CD4-positive, alpha-beta T cell (primary cell): Measurements from ENCODE around the gene SLCO2A1. TPM values are rescaled to one million over a fixed set of nuclear protein-coding genes. Genes with fewer than 3 reads are reported as not detected.

Source experiments
- ATAC-seq: fragments of 200-7000 bp; cut with Tn5 transposase; one replicate; pipeline ENCODE4 v1.10.0; 2022; ENCODE audit warnings: mild to moderate bottlenecking; ENCODE audit not compliant: poor library complexity
- CTCF ChIA-PET: fragments of 350-600 bp; sonication (Branson Sonifier 250); formaldehyde crosslinking; loops from one replicate; lab custom pipeline; 2021; ENCODE audit warnings: antibody characterized with exemption, inconsistent platforms; lab: Charles Lee
- POLR2A ChIA-PET: fragments of 350-600 bp; sonication (Branson Sonifier 250); formaldehyde crosslinking; loops from one replicate; lab custom pipeline; 2021; ENCODE audit warnings: antibody characterized with exemption, inconsistent platforms; lab: Charles Lee
- DNase-seq, 14 experiments: peaks; one replicate each; pipeline ENCODE4 v3.0.0-alpha.2; 2013 to 2020; ENCODE audit warnings: mixed read lengths in 2 of 14
- H3K27ac ChIP-seq, 2 donors: one replicate each; pipeline versions ENCODE4 v1.5.1 to v1.7.0; 2013; ENCODE audit warnings: low read length in 2 of 2, low read depth in 1 of 2, mild to moderate bottlenecking in 1 of 2
- H3K27me3 ChIP-seq, 2 experiments: 1 replicate in 1 of 2; 2 replicates in 1 of 2; pipeline versions ENCODE4 v1.6.1 to v1.7.0; 2013; ENCODE audit warnings: low read length in 2 of 2, control low read depth in 1 of 2, mild to moderate bottlenecking in 1 of 2, moderate library complexity in 1 of 2; ENCODE audit not compliant: insufficient read depth in 2 of 2, control insufficient read depth in 1 of 2
- H3K36me3 ChIP-seq: one replicate; pipeline ENCODE4 v1.6.1; 2013; ENCODE audit warnings: low read length, control low read depth; ENCODE audit not compliant: insufficient read depth
- H3K4me1 ChIP-seq: one replicate; pipeline ENCODE4 v1.6.1; 2013; ENCODE audit warnings: low read length, control low read depth; ENCODE audit not compliant: insufficient read depth
- H3K4me3 ChIP-seq: one replicate; pipeline ENCODE4 v1.5.1; 2013; ENCODE audit warnings: mild to moderate bottlenecking, low read length, moderate library complexity
- H3K9me3 ChIP-seq, 2 experiments: 1 replicate in 1 of 2; 2 replicates in 1 of 2; pipeline versions ENCODE4 v1.6.1 to v1.7.0; 2013; ENCODE audit warnings: low read length in 2 of 2, mild to moderate bottlenecking in 2 of 2, control low read depth in 1 of 2, moderate library complexity in 1 of 2; ENCODE audit not compliant: control insufficient read depth in 1 of 2, insufficient read depth in 1 of 2
- H3K27ac Mint-ChIP-seq: one replicate; pipeline ENCODE4 v1.8.0; 2020; ENCODE audit warnings: mixed read lengths
- H3K27me3 Mint-ChIP-seq: one replicate; pipeline ENCODE4 v1.8.0; 2021; ENCODE audit warnings: mixed read lengths
- H3K36me3 Mint-ChIP-seq: one replicate; pipeline ENCODE4 v1.8.0; 2021; ENCODE audit warnings: low read depth, mixed read lengths
- H3K4me1 Mint-ChIP-seq: one replicate; pipeline ENCODE4 v1.8.0; 2021; ENCODE audit warnings: low read depth, mixed read lengths
- H3K4me3 Mint-ChIP-seq: one replicate; pipeline ENCODE4 v1.8.0; 2020; ENCODE audit warnings: mild to moderate bottlenecking, mixed read lengths
- H3K9me3 Mint-ChIP-seq: one replicate; pipeline ENCODE4 v1.8.0; 2020; ENCODE audit warnings: mixed read lengths
- intact Hi-C, 2 experiments: fragments of 100-400 bp; cut with DNase I in 1 of 2; cut with micrococcal nuclease in 1 of 2; formaldehyde crosslinking; loops; one replicate each; pipeline versions ENCODE4 v1.15.1 to v1.9.0; 2023 to 2025; cut with DNase I, micrococcal nuclease
- total RNA-seq, 174 experiments: library from RNA in 2 of 174; stranded (reverse) in 2 of 174; gene quantifications; one replicate each; pipeline ENCODE4 v1.2.3 and lab custom pipeline; 2021 to 2026
- TF ChIP-seq, protein P1 (sequence below): fragments of 200-600 bp; IDR thresholded peaks from one replicate; pipeline ENCODE4 v1.8.0; 2022; ENCODE audit warnings: antibody characterized with exemption, mild to moderate bottlenecking

The SLCO2A1 gene
- total RNA-seq, 2 experiments from 2014 or later, result not detected

DNA sequence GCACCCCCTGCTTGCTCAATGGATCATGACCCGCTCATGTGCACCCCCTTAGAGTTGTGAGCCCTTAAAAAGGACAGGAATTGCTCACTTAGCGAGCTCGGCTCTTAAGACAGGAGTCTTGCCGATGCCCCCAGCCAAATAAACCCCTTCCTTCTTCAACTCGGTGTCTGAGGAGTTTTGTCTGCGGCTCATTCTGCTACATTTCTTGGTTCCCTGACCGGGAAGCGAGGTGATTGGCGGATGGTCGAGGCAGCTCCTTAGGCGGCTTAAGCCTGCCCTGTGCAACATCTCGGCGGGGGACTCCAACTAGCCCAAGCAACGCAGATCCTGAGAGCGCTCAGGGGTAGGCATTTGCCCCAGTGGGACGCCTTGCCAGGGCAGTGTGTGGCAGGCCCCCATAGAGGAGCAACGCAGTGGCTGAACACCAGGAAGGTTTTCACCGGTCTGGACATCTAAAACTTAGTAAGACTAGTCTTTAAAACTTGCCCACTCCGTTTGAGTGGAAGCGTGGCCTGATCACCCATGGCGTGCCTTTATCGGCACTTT, 9.5 kb downstream of the SLCO2A1 start:
- Mint-ChIP-seq H3K27me3 (peaks cover 6% of the 10 kb centered on the region), H3K4me1 (no peaks in the 10 kb centered on the region), H3K9me3 (no peaks in the 10 kb centered on the region), H3K27ac (no peak overlapping the region), H3K36me3 (no peaks in the 10 kb centered on the region), H3K4me3 (no peak overlapping the region)
- ATAC-seq, result no peak
- intact Hi-C loops, result no loop called here
- Histone ChIP-seq H3K4me3 (no peak overlapping the region), H3K9me3 (no peaks in the 10 kb centered on the region), H3K36me3 (no peaks in the 10 kb centered on the region), H3K27me3 (no peaks in the 10 kb centered on the region), H3K27ac (no peak overlapping the region), H3K4me1 (no peaks in the 10 kb centered on the region)
- DNase-seq, result no peak
- POLR2A ChIA-PET, result interaction anchor here (0.7 kb wide), 1 partner anchor 8 kb away, joined by 3 read pairs; no protein-coding TSS in a partner anchor
- CTCF ChIA-PET, result no interaction called here
- TF ChIP-seq, protein P1, sequence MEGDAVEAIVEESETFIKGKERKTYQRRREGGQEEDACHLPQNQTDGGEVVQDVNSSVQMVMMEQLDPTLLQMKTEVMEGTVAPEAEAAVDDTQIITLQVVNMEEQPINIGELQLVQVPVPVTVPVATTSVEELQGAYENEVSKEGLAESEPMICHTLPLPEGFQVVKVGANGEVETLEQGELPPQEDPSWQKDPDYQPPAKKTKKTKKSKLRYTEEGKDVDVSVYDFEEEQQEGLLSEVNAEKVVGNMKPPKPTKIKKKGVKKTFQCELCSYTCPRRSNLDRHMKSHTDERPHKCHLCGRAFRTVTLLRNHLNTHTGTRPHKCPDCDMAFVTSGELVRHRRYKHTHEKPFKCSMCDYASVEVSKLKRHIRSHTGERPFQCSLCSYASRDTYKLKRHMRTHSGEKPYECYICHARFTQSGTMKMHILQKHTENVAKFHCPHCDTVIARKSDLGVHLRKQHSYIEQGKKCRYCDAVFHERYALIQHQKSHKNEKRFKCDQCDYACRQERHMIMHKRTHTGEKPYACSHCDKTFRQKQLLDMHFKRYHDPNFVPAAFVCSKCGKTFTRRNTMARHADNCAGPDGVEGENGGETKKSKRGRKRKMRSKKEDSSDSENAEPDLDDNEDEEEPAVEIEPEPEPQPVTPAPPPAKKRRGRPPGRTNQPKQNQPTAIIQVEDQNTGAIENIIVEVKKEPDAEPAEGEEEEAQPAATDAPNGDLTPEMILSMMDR, result no peak

DNA sequence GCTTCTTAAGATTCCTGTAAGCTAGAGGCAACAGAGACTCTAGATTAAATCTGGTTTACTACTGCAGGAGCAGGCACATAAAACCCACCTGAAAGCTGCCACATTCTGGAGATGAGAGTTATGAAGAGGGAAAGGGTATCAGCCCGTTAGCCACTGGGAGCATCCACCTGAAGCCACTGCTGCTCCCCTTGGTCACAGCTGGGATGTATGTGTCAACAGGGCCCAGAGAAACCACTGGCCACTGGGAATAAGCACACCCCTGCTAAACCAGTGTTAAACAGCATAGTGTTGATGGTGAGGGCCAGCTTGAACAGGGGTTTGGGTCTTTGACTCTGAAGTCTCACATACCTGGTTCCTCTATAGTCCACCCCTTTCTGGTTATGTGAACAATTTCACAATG, 10.9 kb downstream of the SLCO2A1 start:
- ChIA-PET CTCF (no interaction called here), POLR2A (no interaction called here)
- Mint-ChIP-seq H3K27ac (no peak overlapping the region), H3K36me3 (no peaks in the 10 kb centered on the region), H3K9me3 (no peaks in the 10 kb centered on the region), H3K4me3 (no peak overlapping the region), H3K4me1 (no peaks in the 10 kb centered on the region), H3K27me3 (no peaks in the 10 kb centered on the region)
- intact Hi-C loops, result no loop called here
- Histone ChIP-seq H3K4me1 (no peaks in the 10 kb centered on the region), H3K27ac (no peak overlapping the region), H3K36me3 (no peaks in the 10 kb centered on the region), H3K9me3 (no peaks in the 10 kb centered on the region), H3K4me3 (no peak overlapping the region), H3K27me3 (no peaks in the 10 kb centered on the region)
- DNase-seq (no peak), ATAC-seq (no peak)
- TF ChIP-seq, protein P1, result no peak

DNA sequence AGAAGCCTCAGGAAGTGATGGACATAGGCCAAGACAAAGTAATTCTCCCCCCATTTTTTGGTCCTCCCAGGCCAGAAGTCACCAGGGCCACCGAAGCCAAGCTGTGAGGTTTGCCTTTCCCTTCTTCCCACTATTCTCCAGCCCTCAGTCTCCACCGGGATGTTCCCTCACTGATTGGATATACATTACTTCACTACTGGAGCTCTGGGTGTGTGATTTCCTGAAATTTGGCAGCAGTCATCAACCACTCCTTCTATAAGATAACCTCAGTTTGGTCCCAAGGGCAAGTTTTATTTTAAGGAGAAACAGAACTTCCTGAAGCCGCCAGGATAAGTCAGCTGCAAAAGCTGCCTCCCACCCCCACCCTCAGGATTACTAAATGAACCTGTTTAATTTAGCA, 11.3 kb downstream of the SLCO2A1 start:
- TF ChIP-seq, protein P1, result no peak
- no peak for ATAC-seq
- H3K9me3 ChIP-seq, result no peaks in the 10 kb centered on the region

More for the DNA sequence above, 11.3 kb downstream of the SLCO2A1 start:
- no peaks in the 10 kb centered on the region for H3K36me3 ChIP-seq
- Mint-ChIP-seq H3K9me3 (no peaks in the 10 kb centered on the region), H3K27me3 (no peaks in the 10 kb centered on the region), H3K36me3 (no peaks in the 10 kb centered on the region), H3K4me3 (no peak overlapping the region), H3K27ac (no peak overlapping the region), H3K4me1 (no peaks in the 10 kb centered on the region)
- ChIA-PET CTCF (no interaction called here), POLR2A (no interaction called here)
- H3K27me3 ChIP-seq, result no peaks in the 10 kb centered on the region
- no peak for DNase-seq
- no peak overlapping the region for H3K4me3 ChIP-seq
- no peak overlapping the region for H3K27ac ChIP-seq
- H3K4me1 ChIP-seq, result no peaks in the 10 kb centered on the region
- intact Hi-C loops, result no loop called here
